Activated T-helper 1 cell treated with Interleukin-2 at 50 U/mL for 16 hours (primary cell): ENCODE measurements around the gene WDR90.

Experiments used
- DNase-seq: peaks from one replicate; pipeline ENCODE4 v3.0.0-alpha.2; 2020; ENCODE audit warnings: low read depth

Gene WDR90

GRCh38 chr16:626787-627453 is 22.2 kb upstream of the WDR90 start:
- DNase-seq: no peak

GRCh38 chr16:627454-628239 is 21.5 kb upstream of the WDR90 start:
- DNase-seq: no peak

- DNase-seq: no peak
These were observed 20.7 kb upstream of the WDR90 start for GRCh38 chr16:628321-629061.

GRCh38 chr16:629185-629832 is 19.9 kb upstream of the WDR90 start:
- DNase-seq: no peak

- no peak for DNase-seq
These were observed 19.3 kb upstream of the WDR90 start for GRCh38 chr16:629833-630248.

GRCh38 chr16:630249-630814 is 18.8 kb upstream of the WDR90 start:
- DNase-seq: no peak

- DNase-seq: no peak
These were observed 18.3 kb upstream of the WDR90 start, which contains the start of gene WFIKKN1 for GRCh38 chr16:630815-631405. TSS of gene WFIKKN1 (plus strand) at chr16:630985. CDS start at chr16:631254, 269 bp downstream.

GRCh38 chr16:631808-632358 is 17.3 kb upstream of the WDR90 start:
- no peak for DNase-seq

GRCh38 chr16:632486-633335 is 16.5 kb upstream of the WDR90 start:
- DNase-seq: no peak

- no peak for DNase-seq
These were observed 15.7 kb upstream of the WDR90 start for GRCh38 chr16:633336-634050.

GRCh38 chr16:634051-634670 is 15.0 kb upstream of the WDR90 start:
- no peak for DNase-seq

GRCh38 chr16:634996-635395 is 14.2 kb upstream of the WDR90 start:
- DNase-seq: no peak

- no peak for DNase-seq
These were observed 13.5 kb upstream of the WDR90 start for GRCh38 chr16:635573-636205.

GRCh38 chr16:636206-637080 is 12.7 kb upstream of the WDR90 start, which contains the start of gene METTL26:
TSS of gene METTL26 (minus strand) at chr16:636305. CDS start at chr16:636290, 15 bp downstream.
- peak; percentile 85 for DNase-seq

- peak; percentile 77 for DNase-seq
These were observed 11.8 kb upstream of the WDR90 start for GRCh38 chr16:637081-638018.

GRCh38 chr16:638034-638543 is 11.1 kb upstream of the WDR90 start:
- DNase-seq: no peak
